Lower leg skin (tissue), 3 donors: ENCODE data around the gene TUBD1.

Experiments
- CTCF ChIP-seq, 3 donors: fragments of 450-650 bp; IDR thresholded peaks; one replicate each; pipeline ENCODE4 v1.5.1; 2016; ENCODE audit warnings: antibody characterized with exemption in 3 of 3, mild to moderate bottlenecking in 3 of 3, moderate library complexity in 2 of 3
- POLR2A ChIP-seq, 2 donors: fragments of 450-650 bp; IDR thresholded peaks; one replicate each; pipeline ENCODE4 v1.6.1; 2016 to 2017; ENCODE audit warnings: antibody characterized with exemption in 2 of 2, mild to moderate bottlenecking in 1 of 2, moderate library complexity in 1 of 2

GRCh38 chr17:59901604-59902003 is 8.9 kb upstream of the TUBD1 start:
- TF ChIP-seq CTCF (IDR thresholded peaks at IDR 0.05) (no peak), POLR2A (IDR thresholded peaks at IDR 0.05) (no peak)
